PC-9 (cell line): ENCODE results near the gene BICC1. TPM values are rescaled to one million over a fixed set of nuclear protein-coding genes. Genes with fewer than 3 reads are reported as not detected.

ENCODE experiments used
- BruUV-seq: library from RNA; stranded (reverse); fragments of 400-500 nt; replicated peaks from 2 replicates; lab custom pipeline; 2021; lab: Mats Ljungman, UMichigan
- CTCF ChIA-PET: fragments of 300-600 bp; sonication (Branson Sonifier 250); formaldehyde crosslinking; loops from one replicate; lab custom pipeline; 2022; ENCODE audit warnings: antibody characterized with exemption; lab: Charles Lee
- POLR2A ChIA-PET: fragments of 300-600 bp; sonication (Branson Sonifier 250); formaldehyde crosslinking; loops from one replicate; lab custom pipeline; 2022; ENCODE audit warnings: antibody characterized with exemption; ENCODE audit not compliant: unreplicated experiment; lab: Charles Lee
- DNase-seq, 2 experiments: peaks; one replicate each; pipeline versions ENCODE4 v3.0.0 to v3.0.0-alpha.2; 2015 to 2022; ENCODE audit warnings: mixed read lengths in 1 of 2
- H2AFZ ChIP-seq: fragments of 200-600 bp; sonication (generic); 2 replicates; pipeline ENCODE4 v1.8.1; 2017; ENCODE audit warnings: antibody characterized with exemption
- H3F3A ChIP-seq: fragments of 200-600 bp; sonication (generic); 2 replicates; pipeline ENCODE4 v1.8.1; 2017; ENCODE audit warnings: antibody characterized with exemption, mild to moderate bottlenecking, low read depth; ENCODE audit not compliant: insufficient read depth
- H3K27ac ChIP-seq: fragments of 200-600 bp; sonication (generic); 2 replicates; pipeline ENCODE4 v1.6.1; 2016; ENCODE audit warnings: mixed run types
- H3K27me3 ChIP-seq: fragments of 200-600 bp; sonication (generic); 2 replicates; pipeline ENCODE4 v1.6.1; 2016; ENCODE audit warnings: low read depth, mixed run types; ENCODE audit not compliant: insufficient read depth
- H3K36me3 ChIP-seq: fragments of 200-600 bp; sonication (generic); 2 replicates; pipeline ENCODE4 v1.6.1; 2016; ENCODE audit warnings: low read depth, mixed run types
- H3K4me1 ChIP-seq: fragments of 200-600 bp; sonication (generic); replicated peaks from 2 replicates; pipeline ENCODE4 v1.6.1; 2016; ENCODE audit warnings: mixed run types; ENCODE audit not compliant: insufficient read depth
- H3K4me2 ChIP-seq: fragments of 200-600 bp; sonication (generic); 2 replicates; pipeline ENCODE4 v1.6.1; 2017; ENCODE audit warnings: mixed run types
- H3K4me3 ChIP-seq: fragments of 200-600 bp; sonication (generic); 2 replicates; pipeline ENCODE4 v1.6.1; 2016; ENCODE audit warnings: mixed run types
- H3K79me2 ChIP-seq: fragments of 200-600 bp; sonication (generic); 2 replicates; pipeline ENCODE4 v1.6.1; 2017; ENCODE audit warnings: low read depth, mixed run types
- H3K9me2 ChIP-seq: fragments of 200-600 bp; sonication (generic); 2 replicates; pipeline ENCODE4 v1.8.1; 2017; ENCODE audit warnings: mild to moderate bottlenecking; ENCODE audit not compliant: insufficient read depth
- H3K9me3 ChIP-seq: fragments of 200-600 bp; sonication (generic); 2 replicates; pipeline ENCODE4 v1.8.1; 2016; ENCODE audit warnings: low read depth; ENCODE audit not compliant: insufficient read depth
- H4K20me1 ChIP-seq: fragments of 200-600 bp; sonication (generic); 2 replicates; pipeline ENCODE4 v1.8.1; 2017; ENCODE audit not compliant: insufficient read depth
- EZH2 ChIP-seq: fragments of 200-600 bp; sonication (generic); IDR thresholded peaks from 2 replicates; pipeline ENCODE4 v1.8.0; 2017; ENCODE audit warnings: antibody characterized with exemption, low read depth
- intact Hi-C: fragments of 100-400 bp; cut with micrococcal nuclease; formaldehyde crosslinking; loops from one replicate; pipeline ENCODE4 v1.10.0; 2022; ENCODE audit not compliant: unreplicated experiment
- total RNA-seq: library from RNA; stranded (reverse); gene quantifications from 2 replicates; pipeline ENCODE4 v1.2.3, GENCODE V29; 2021
- TF ChIP-seq, protein P1 (sequence below): fragments of 200-600 bp; sonication (generic); conservative IDR thresholded peaks from 2 replicates; pipeline ENCODE4 v1.6.1; 2017; ENCODE audit warnings: mixed run types, antibody characterized with exemption, mild to moderate bottlenecking, moderate library complexity

BICC1 gene
- total RNA-seq, 1 experiment from 2014 or later = not detected

DNA sequence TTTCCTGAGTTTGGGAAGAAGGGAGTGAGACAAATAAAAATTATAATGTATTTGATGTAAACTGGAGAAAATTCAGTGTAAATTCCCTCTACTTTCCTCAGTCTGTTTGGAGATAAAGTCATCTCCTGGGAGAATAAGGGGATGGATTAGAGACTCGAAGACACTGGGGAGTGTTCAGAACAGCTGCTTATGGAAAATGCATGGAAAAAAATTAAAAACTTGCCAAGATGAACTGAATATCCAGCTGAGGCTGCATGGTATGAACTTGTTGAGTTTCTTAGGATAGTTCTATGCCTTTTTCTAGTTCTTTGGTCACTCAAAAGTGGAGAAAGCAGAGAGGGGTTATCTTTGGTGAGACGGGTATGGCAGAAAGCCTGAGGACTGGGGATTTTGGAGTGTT lies 210.5 kb downstream of the BICC1 start:
- intact Hi-C loops = no loop called here
- Histone ChIP-seq H4K20me1 (no peaks in the 10 kb centered on the region), H3K27me3 (no peaks in the 10 kb centered on the region), H2AFZ (no peak overlapping the region), H3K9me2 (no peaks in the 10 kb centered on the region), H3K4me3 (no peak overlapping the region), H3K36me3 (no peaks in the 10 kb centered on the region), H3K4me2 (no peak overlapping the region), H3K27ac (no peak overlapping the region), H3K79me2 (no peaks in the 10 kb centered on the region), H3K9me3 (no peaks in the 10 kb centered on the region), H3K4me1 (no peaks in the 10 kb centered on the region), H3F3A (no peaks in the 10 kb centered on the region)
- ChIA-PET POLR2A (no interaction called here), CTCF (no interaction called here)
- BruUV-seq = no TSS peak
- no peak for TF ChIP-seq EZH2
- TF ChIP-seq, protein P1, sequence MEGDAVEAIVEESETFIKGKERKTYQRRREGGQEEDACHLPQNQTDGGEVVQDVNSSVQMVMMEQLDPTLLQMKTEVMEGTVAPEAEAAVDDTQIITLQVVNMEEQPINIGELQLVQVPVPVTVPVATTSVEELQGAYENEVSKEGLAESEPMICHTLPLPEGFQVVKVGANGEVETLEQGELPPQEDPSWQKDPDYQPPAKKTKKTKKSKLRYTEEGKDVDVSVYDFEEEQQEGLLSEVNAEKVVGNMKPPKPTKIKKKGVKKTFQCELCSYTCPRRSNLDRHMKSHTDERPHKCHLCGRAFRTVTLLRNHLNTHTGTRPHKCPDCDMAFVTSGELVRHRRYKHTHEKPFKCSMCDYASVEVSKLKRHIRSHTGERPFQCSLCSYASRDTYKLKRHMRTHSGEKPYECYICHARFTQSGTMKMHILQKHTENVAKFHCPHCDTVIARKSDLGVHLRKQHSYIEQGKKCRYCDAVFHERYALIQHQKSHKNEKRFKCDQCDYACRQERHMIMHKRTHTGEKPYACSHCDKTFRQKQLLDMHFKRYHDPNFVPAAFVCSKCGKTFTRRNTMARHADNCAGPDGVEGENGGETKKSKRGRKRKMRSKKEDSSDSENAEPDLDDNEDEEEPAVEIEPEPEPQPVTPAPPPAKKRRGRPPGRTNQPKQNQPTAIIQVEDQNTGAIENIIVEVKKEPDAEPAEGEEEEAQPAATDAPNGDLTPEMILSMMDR = no peak
- DNase-seq = no peak

DNA sequence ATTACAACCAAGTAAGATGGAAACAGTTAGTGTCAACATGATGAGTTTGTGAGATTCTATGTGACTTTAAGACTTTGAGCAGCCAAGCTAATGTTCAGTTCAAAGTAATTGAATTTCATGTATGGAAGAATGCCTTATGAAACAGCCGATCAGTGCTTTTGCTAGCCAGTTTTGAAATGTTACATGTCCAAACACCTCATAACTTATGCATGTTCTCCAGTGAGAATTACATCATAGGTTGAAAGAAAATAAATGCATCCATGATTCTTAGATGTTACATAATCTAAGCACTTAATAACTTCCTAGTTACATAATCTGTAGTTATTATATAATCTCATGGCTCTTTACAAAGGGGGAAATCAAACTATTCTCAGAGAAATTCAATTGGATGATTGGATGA lies 211.3 kb downstream of the BICC1 start:
- no TSS peak for BruUV-seq
- no peak for DNase-seq
- CTCF ChIA-PET = no interaction called here
- no peaks in the 10 kb centered on the region for H3K36me3 ChIP-seq
- no peaks in the 10 kb centered on the region for H3K9me2 ChIP-seq
- H4K20me1 ChIP-seq = no peaks in the 10 kb centered on the region
- H3F3A ChIP-seq = no peaks in the 10 kb centered on the region
- POLR2A ChIA-PET = no interaction called here
- no peak overlapping the region for H2AFZ ChIP-seq
- H3K79me2 ChIP-seq = no peaks in the 10 kb centered on the region
- intact Hi-C loops = no loop called here
- H3K27ac ChIP-seq = no peak overlapping the region
- no peaks in the 10 kb centered on the region for H3K9me3 ChIP-seq
- H3K4me3 ChIP-seq = no peak overlapping the region
- no peaks in the 10 kb centered on the region for H3K4me1 ChIP-seq
- TF ChIP-seq, protein P1 = no peak
- no peak for TF ChIP-seq EZH2
- H3K4me2 ChIP-seq = no peak overlapping the region
- no peaks in the 10 kb centered on the region for H3K27me3 ChIP-seq

DNA sequence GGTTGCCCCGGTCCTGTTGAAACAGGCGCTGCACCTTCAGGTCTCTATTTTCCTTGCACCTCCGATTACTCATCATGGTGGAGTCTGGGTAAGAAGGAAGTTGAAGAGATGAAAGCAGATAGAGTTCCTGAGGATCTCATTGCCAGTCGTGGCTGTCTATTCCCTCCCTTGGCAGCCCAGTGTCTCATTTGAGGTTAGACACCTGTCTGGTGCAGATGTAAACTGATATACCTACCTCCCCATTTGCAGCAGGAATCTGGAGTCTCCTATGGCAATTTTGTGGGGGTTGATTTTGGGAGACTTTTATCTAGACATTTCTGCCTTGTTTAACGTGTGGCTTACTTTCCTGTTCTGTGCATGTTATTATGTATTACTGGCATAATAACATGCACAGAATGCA lies 212.1 kb downstream of the BICC1 start:
- intact Hi-C loops = no loop called here
- CTCF ChIA-PET = no interaction called here
- H3K4me2 ChIP-seq = no peak overlapping the region
- BruUV-seq = no TSS peak
- H3K4me1 ChIP-seq = no peaks in the 10 kb centered on the region
- no peak overlapping the region for H3K27ac ChIP-seq
- no peaks in the 10 kb centered on the region for H3K9me3 ChIP-seq
- no peak for TF ChIP-seq EZH2
- TF ChIP-seq, protein P1 = no peak
- DNase-seq = no peak
- POLR2A ChIA-PET = no interaction called here
- no peaks in the 10 kb centered on the region for H3F3A ChIP-seq
- H3K9me2 ChIP-seq = no peaks in the 10 kb centered on the region
- H4K20me1 ChIP-seq = no peaks in the 10 kb centered on the region
- H3K27me3 ChIP-seq = no peaks in the 10 kb centered on the region
- no peaks in the 10 kb centered on the region for H3K79me2 ChIP-seq
- no peaks in the 10 kb centered on the region for H3K36me3 ChIP-seq
- H2AFZ ChIP-seq = no peak overlapping the region
- no peak overlapping the region for H3K4me3 ChIP-seq
